Measurements from ENCODE around the gene OTOF.

Gene OTOF

GRCh38 chr2:26521054-26521912 is 43.4 kb upstream of the OTOF start:
- TF ChIP-seq, protein P1, sequence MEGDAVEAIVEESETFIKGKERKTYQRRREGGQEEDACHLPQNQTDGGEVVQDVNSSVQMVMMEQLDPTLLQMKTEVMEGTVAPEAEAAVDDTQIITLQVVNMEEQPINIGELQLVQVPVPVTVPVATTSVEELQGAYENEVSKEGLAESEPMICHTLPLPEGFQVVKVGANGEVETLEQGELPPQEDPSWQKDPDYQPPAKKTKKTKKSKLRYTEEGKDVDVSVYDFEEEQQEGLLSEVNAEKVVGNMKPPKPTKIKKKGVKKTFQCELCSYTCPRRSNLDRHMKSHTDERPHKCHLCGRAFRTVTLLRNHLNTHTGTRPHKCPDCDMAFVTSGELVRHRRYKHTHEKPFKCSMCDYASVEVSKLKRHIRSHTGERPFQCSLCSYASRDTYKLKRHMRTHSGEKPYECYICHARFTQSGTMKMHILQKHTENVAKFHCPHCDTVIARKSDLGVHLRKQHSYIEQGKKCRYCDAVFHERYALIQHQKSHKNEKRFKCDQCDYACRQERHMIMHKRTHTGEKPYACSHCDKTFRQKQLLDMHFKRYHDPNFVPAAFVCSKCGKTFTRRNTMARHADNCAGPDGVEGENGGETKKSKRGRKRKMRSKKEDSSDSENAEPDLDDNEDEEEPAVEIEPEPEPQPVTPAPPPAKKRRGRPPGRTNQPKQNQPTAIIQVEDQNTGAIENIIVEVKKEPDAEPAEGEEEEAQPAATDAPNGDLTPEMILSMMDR (IDR thresholded peaks at IDR 0.05; ENCODE audit: extremely low read depth, missing control alignments): no peak
- peak; percentile 50 for DNase-seq (ENCODE audit: low spot score)

DNA sequence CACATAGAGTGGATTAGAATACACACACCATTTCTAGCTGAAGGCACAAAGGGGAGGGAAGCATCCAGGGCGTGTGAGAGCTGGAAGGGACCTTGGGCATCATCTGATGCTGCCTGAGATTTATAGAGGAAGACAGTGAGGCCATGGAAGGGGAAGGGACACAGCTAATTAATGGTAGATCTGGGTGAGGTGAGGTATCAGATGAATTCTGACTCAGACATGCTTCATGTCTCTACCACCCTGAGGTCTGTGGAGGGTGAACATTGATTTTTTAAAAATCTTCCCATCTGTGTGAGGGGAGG is 42.2 kb upstream of the OTOF start:
- no peak for DNase-seq (ENCODE audit: low spot score)
- TF ChIP-seq, protein P1 (IDR thresholded peaks at IDR 0.05; ENCODE audit: extremely low read depth, missing control alignments): no peak

DNA sequence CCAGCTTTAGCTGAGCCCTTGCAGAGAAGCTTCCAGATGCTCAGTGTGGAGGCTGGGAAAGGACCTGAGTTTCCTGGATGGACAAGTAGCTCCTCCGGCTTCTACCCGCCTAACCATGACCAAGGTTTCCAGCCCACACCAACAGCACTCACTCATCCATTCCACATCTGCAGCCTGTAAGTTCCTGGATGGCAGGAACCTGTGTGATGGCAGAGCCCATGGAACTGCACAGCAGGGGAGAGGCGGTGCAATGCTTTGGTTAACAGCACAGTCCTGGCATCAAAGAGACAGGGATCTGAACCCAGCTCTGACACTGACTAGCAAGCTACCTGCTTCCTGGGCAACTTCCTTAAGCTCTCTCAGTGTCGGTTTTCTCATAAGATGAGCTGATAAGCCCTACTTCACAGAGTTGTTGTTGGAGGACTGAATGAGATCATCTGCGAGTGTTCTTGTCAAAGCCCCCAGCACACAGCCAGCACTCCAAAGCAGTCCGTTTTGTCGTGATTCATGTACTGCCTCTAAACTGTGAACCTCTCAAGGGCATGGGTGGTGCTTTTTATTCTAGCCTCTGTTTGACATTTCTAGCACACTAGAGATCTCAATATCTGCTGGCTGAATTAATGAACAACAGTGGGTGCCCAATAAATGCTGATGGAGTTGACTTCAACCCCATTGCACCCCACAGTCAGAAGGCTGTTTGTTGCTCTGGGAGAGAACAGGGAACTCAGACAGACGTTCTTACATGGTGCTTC is 41.6 kb upstream of the OTOF start:
- DNase-seq (ENCODE audit: low spot score): no peak
- TF ChIP-seq, protein P1 (IDR thresholded peaks at IDR 0.05; ENCODE audit: extremely low read depth, missing control alignments): no peak

DNA sequence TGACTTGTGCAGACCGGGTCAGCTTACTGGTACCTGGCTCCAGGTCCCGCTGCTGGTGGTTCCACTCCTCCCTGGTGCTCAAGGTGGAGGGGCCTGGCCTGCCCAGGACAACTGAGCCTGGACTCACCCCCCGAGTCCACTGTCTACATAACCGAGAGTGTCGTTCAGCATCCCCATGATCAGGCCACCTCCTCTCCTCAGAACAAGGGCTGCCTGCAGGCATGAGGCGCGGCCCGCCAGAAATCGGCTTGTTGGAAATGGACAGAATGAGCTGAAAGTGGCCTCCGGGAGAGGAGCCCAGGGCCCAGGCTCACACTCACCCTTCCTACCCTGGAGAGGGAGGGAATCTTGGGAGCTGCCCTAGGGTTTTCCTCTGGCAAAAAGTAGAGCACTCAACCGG is 38.9 kb upstream of the OTOF start:
- TF ChIP-seq, protein P1 (IDR thresholded peaks at IDR 0.05; ENCODE audit: extremely low read depth, missing control alignments): no peak
- DNase-seq (ENCODE audit: low spot score): no peak

- DNase-seq (ENCODE audit: low spot score): no peak
Observed at GRCh38 chr2:26516246-26516645, 38.3 kb upstream of the OTOF start.

DNA sequence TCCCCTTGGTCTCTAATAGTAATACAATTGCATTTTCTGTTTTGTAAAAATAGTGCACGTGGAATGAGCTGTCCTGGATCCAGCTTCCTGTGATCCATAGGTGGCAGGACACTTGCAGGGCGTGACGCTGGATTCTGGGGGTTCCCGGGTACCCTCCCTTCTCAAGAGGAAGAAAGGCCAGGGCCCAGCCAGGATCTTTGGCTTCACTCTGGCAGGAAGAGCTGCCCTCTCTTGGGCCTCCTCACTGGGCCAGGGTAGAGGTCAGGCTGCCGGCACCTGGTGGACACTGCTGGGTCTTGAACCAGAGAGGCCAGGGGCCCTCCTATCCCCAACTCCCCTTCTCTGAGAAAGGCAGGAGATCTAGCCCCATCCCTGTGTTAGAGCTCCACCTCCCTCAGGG is 37.8 kb upstream of the OTOF start:
- TF ChIP-seq, protein P1 (IDR thresholded peaks at IDR 0.05; ENCODE audit: extremely low read depth, missing control alignments): no peak
- no peak for DNase-seq (ENCODE audit: low spot score)

More at GRCh38 chr2:26516246-26516645, 38.3 kb upstream of the OTOF start:
- TF ChIP-seq, protein P1 (IDR thresholded peaks at IDR 0.05; ENCODE audit: extremely low read depth, missing control alignments): no peak

- TF ChIP-seq, protein P1 (IDR thresholded peaks at IDR 0.05; ENCODE audit: extremely low read depth, missing control alignments): no peak
- no peak for DNase-seq (ENCODE audit: low spot score)
Observed at GRCh38 chr2:26514045-26514444, 36.1 kb upstream of the OTOF start.

Measured in GM20000 (cell line).